OCI-LY7 (cell line): ENCODE results near the gene MAPKAPK5.

ENCODE experiments used
- CTCF ChIP-seq: fragments of 200-600 bp; sonication (generic); conservative IDR thresholded peaks from 2 replicates; pipeline ENCODE4 v1.5.1; 2014; ENCODE audit warnings: mild to moderate bottlenecking, antibody characterized with exemption, low read length, moderate library complexity, mixed read lengths
- EZH2phosphoT487 ChIP-seq: fragments of 200-600 bp; sonication (generic); IDR thresholded peaks from 2 replicates; pipeline ENCODE4 v1.6.1; 2018; ENCODE audit warnings: low read depth, borderline replicate concordance, mild to moderate bottlenecking, mixed run types, antibody characterized with exemption, low read length, moderate library complexity, mixed read lengths

GRCh38 chr12:111823891-111824290 lies 18.1 kb upstream of the MAPKAPK5 start:
- TF ChIP-seq CTCF (no peak), EZH2phosphoT487 (no peak)
